B cell (primary cell): Measurements from ENCODE around the gene OR3A3. TPM values are rescaled to one million over a fixed set of nuclear protein-coding genes. Genes with fewer than 3 reads are reported as not detected.

ENCODE experiments used
- ATAC-seq: fragments of 200-7000 bp; cut with Tn5 transposase; one replicate; pipeline ENCODE4 v1.10.0; 2021; ENCODE audit warnings: low read depth, mild to moderate bottlenecking, moderate number of reproducible peaks, moderate library complexity
- CTCF ChIA-PET: fragments of 350-600 bp; sonication (Branson Sonifier 250); formaldehyde crosslinking; loops from one replicate; lab custom pipeline; 2021; ENCODE audit warnings: antibody characterized with exemption, inconsistent platforms; lab: Charles Lee
- POLR2A ChIA-PET: fragments of 350-600 bp; sonication (Branson Sonifier 250); formaldehyde crosslinking; loops from one replicate; lab custom pipeline; 2021; ENCODE audit warnings: antibody characterized with exemption; lab: Charles Lee
- DNase-seq: peaks from one replicate; pipeline ENCODE4 v3.0.0; 2013
- H2AFZ ChIP-seq: 2 replicates; pipeline ENCODE4 v1.6.1; 2012; ENCODE audit warnings: mild to moderate bottlenecking, low read depth, low read length; ENCODE audit not compliant: insufficient read depth, poor library complexity, severe bottlenecking
- H3K27ac ChIP-seq, 2 donors: 1 replicate in 1 of 2; 2 replicates in 1 of 2; pipeline ENCODE4 v1.5.1; 2012 to 2013; ENCODE audit warnings: low read length in 2 of 2, mild to moderate bottlenecking in 2 of 2, moderate library complexity in 1 of 2
- H3K27me3 ChIP-seq, 4 experiments: fragments of 200-600 bp in 1 of 4; sonication (generic) in 1 of 4; replicated peaks in 1 of 4; 1 replicate in 2 of 4; 2 replicates in 2 of 4; pipeline versions ENCODE4 v1.6.1 to v1.7.0; 2013 to 2016; ENCODE audit warnings: low read length in 3 of 4, mild to moderate bottlenecking in 2 of 4, mixed read lengths in 1 of 4, moderate library complexity in 1 of 4; ENCODE audit not compliant: insufficient read depth in 4 of 4, control insufficient read depth in 3 of 4; ENCODE audit errors: control extremely low read depth in 1 of 4
- H3K36me3 ChIP-seq, 2 experiments: replicated peaks in 1 of 2; 1 replicate in 1 of 2; 2 replicates in 1 of 2; pipeline versions ENCODE4 v1.6.1 to v1.7.1; 2013; ENCODE audit warnings: low read length in 1 of 2; ENCODE audit not compliant: insufficient read depth in 2 of 2, control insufficient read depth in 1 of 2; ENCODE audit errors: control extremely low read depth in 1 of 2, extremely low read depth in 1 of 2
- H3K4me1 ChIP-seq, 2 donors: fragments of 200-600 bp in 1 of 2; sonication (generic) in 1 of 2; 1 replicate in 1 of 2; 2 replicates in 1 of 2; pipeline versions ENCODE4 v1.5.1 to v1.6.1; 2013 to 2017; ENCODE audit warnings: low read length in 2 of 2; ENCODE audit not compliant: control insufficient read depth in 2 of 2, insufficient read depth in 2 of 2
- H3K4me2 ChIP-seq: replicated peaks from 2 replicates; pipeline ENCODE3; 2012; ENCODE audit warnings: mild to moderate bottlenecking, low read depth, low read length; ENCODE audit not compliant: poor library complexity, severe bottlenecking
- H3K4me3 ChIP-seq, 5 experiments: fragments of 200-600 bp in 1 of 5; sonication (generic) in 1 of 5; 1 replicate in 3 of 5; 2 replicates in 2 of 5; pipeline versions ENCODE4 v1.5.1 to v1.7.0; 2011 to 2016; ENCODE audit warnings: low read length in 4 of 5, mild to moderate bottlenecking in 4 of 5, low read depth in 2 of 5, control low read depth in 1 of 5, moderate library complexity in 1 of 5; ENCODE audit not compliant: insufficient read depth in 1 of 5; ENCODE audit errors: control extremely low read depth in 1 of 5, extremely low read depth in 1 of 5
- H3K79me2 ChIP-seq: fragments of 200-600 bp; sonication (generic); one replicate; pipeline ENCODE4 v1.6.0; 2016; ENCODE audit warnings: low read length; ENCODE audit not compliant: control insufficient read depth, insufficient read depth
- H3K9ac ChIP-seq: fragments of 200-600 bp; sonication (generic); 2 replicates; pipeline ENCODE4 v1.6.1; 2017; ENCODE audit warnings: mild to moderate bottlenecking, low read length, moderate library complexity
- H3K9me3 ChIP-seq, 3 donors: one replicate each; pipeline versions ENCODE4 v1.6.1 to v1.7.1; 2013; ENCODE audit warnings: low read length in 2 of 3; ENCODE audit not compliant: control insufficient read depth in 2 of 3, insufficient read depth in 1 of 3; ENCODE audit errors: control extremely low read depth in 1 of 3
- H4K20me1 ChIP-seq: 2 replicates; pipeline ENCODE4 v1.6.0; 2012; ENCODE audit warnings: mild to moderate bottlenecking, low read length; ENCODE audit not compliant: insufficient read depth, control insufficient read depth, poor library complexity, severe bottlenecking
- H3K27ac Mint-ChIP-seq: one replicate; pipeline ENCODE4 v1.8.0; 2021; ENCODE audit warnings: mixed read lengths
- H3K27me3 Mint-ChIP-seq: one replicate; pipeline ENCODE4 v1.8.0; 2021; ENCODE audit warnings: mixed read lengths
- H3K4me1 Mint-ChIP-seq: one replicate; pipeline ENCODE4 v1.8.0; 2021; ENCODE audit warnings: mixed read lengths
- H3K4me3 Mint-ChIP-seq: one replicate; pipeline ENCODE4 v1.8.0; 2021; ENCODE audit warnings: mixed read lengths
- H3K9me3 Mint-ChIP-seq: one replicate; pipeline ENCODE4 v1.8.0; 2022; ENCODE audit warnings: mixed read lengths; ENCODE audit not compliant: insufficient read depth
- CTCF ChIP-seq: fragments of 200-600 bp; IDR thresholded peaks from one replicate; pipeline ENCODE4 v1.8.0; 2022; ENCODE audit warnings: antibody characterized with exemption, mild to moderate bottlenecking
- EZH2 ChIP-seq: IDR thresholded peaks from 2 replicates; pipeline ENCODE4 v1.6.1; 2012; ENCODE audit warnings: borderline replicate concordance, low read depth, mild to moderate bottlenecking, moderate library complexity, low read length; ENCODE audit not compliant: insufficient read depth, poor library complexity, severe bottlenecking
- WGBS: methylation state at CpG from one replicate; pipeline ENCODE4 v1.1.5; 2013; ENCODE audit warnings: missing lambda C conversion rate; ENCODE audit not compliant: insufficient coverage; 5-methylcytosine and 5-hydroxymethylcytosine counted together
- intact Hi-C: fragments of 100-400 bp; cut with micrococcal nuclease; formaldehyde crosslinking; loops from one replicate; pipeline ENCODE4 v1.10.0; 2022
- polyA plus RNA-seq: library from polyadenylated mRNA; depleted of rRNA; stranded (reverse); fragments of >200 nt; gene quantifications from 2 replicates; pipeline ENCODE4 v1.2.3, GENCODE V29; 2012
- total RNA-seq, 2 donors: library from RNA; stranded (reverse); fragments of 120-200 nt in 1 of 2; gene quantifications; 1 replicate in 1 of 2; 2 replicates in 1 of 2; pipeline versions ENCODE4 v1.2.3 to v1.2.4, GENCODE V29; 2013 to 2022

OR3A3 gene
- total and polyA plus RNA-seq, 2 donors (not counting 1 experiment from before 2014, with no cell fraction given), result not detected

GRCh38 chr17:3469529-3469928 is 58.4 kb downstream of the OR3A3 start:
- intact Hi-C loops, result no loop called here
- no peak overlapping the region for H3K4me3 ChIP-seq
- no peak overlapping the region for H3K4me2 ChIP-seq
- no peaks in the 10 kb centered on the region for H3K27me3 ChIP-seq
- no peaks in the 10 kb centered on the region for H3K36me3 ChIP-seq
- ChIA-PET POLR2A (no interaction called here), CTCF (no interaction called here)
- H3K9me3 ChIP-seq, result peaks cover 0 to 3% (median 0%) of the 10 kb centered on the region in 3 donors
- no peak overlapping the region for H3K27ac ChIP-seq
- Mint-ChIP-seq H3K9me3 (no peaks in the 10 kb centered on the region), H3K4me1 (no peaks in the 10 kb centered on the region), H3K27me3 (peaks cover 8% of the 10 kb centered on the region), H3K4me3 (no peak overlapping the region), H3K27ac (no peak overlapping the region)
- no peak for ATAC-seq
- H4K20me1 ChIP-seq, result no peaks in the 10 kb centered on the region
- no peak overlapping the region for H2AFZ ChIP-seq
- H3K9ac ChIP-seq, result no peak overlapping the region
- WGBS, result 81% methylated on average over 3 of the region's 5 CpGs
- TF ChIP-seq CTCF, result no peak
- no peak for TF ChIP-seq EZH2
- no peak for DNase-seq
- no peaks in the 10 kb centered on the region for H3K4me1 ChIP-seq
- H3K79me2 ChIP-seq, result no peaks in the 10 kb centered on the region

GRCh38 chr17:3471599-3471998 is 60.4 kb downstream of the OR3A3 start, which contains the start of gene SPATA22:
SPATA22 (minus strand) TSS chr17:3471819; CDS start chr17:3469325, 2,494 bp downstream.
- ChIA-PET CTCF (no interaction called here), POLR2A (no interaction called here)
- peaks cover 3% of the 10 kb centered on the region for H3K4me1 Mint-ChIP-seq
- H3K9ac ChIP-seq, result no peak within 1 kb of the TSS
- H4K20me1 ChIP-seq, result no peaks in the 10 kb centered on the region
- no peak within 1 kb of the TSS for H3K27ac Mint-ChIP-seq
- no peaks in the 10 kb centered on the region for H3K79me2 ChIP-seq
- no peak within 1 kb of the TSS for H3K4me3 Mint-ChIP-seq
- TF ChIP-seq CTCF (no peak), EZH2 (no peak)
- H3K36me3 ChIP-seq, result no peaks in the 10 kb centered on the region
- ATAC-seq (no peak), DNase-seq (no peak)
- H3K4me2 ChIP-seq, result no peak within 1 kb of the TSS
- no peak within 1 kb of the TSS for H3K27ac ChIP-seq
- H3K4me3 ChIP-seq, result no peak within 1 kb of the TSS
- peaks cover 0 to 3% (median 0%) of the 10 kb centered on the region in 3 donors for H3K9me3 ChIP-seq
- no peaks in the 10 kb centered on the region for H3K9me3 Mint-ChIP-seq
- intact Hi-C loops, result no loop called here
- H3K27me3 Mint-ChIP-seq, result peaks cover 10% of the 10 kb centered on the region
- 97% methylated on average over 38 of the region's 38 CpGs for WGBS
- H3K4me1 ChIP-seq, result no peaks in the 10 kb centered on the region
- no peaks in the 10 kb centered on the region for H3K27me3 ChIP-seq
- no peak within 1 kb of the TSS for H2AFZ ChIP-seq
